Hepatocyte (in vitro differentiated cells): ENCODE results near the gene LRCH1. TPM values are rescaled to one million over a fixed set of nuclear protein-coding genes. Genes with fewer than 3 reads are reported as not detected.
A peak's percentile ranks its signal among the peaks of the same experiment; 100 is the strongest.

Source experiments
- DNase-seq: peaks from one replicate; pipeline ENCODE4 v3.0.0-alpha.2; 2016; ENCODE audit warnings: low spot score
- H2AFZ ChIP-seq: fragments of 200-600 bp; sonication (generic); 2 replicates; pipeline ENCODE4 v1.6.0; 2016; ENCODE audit warnings: antibody characterized with exemption, mild to moderate bottlenecking
- H3K27ac ChIP-seq: fragments of 200-600 bp; sonication (generic); 2 replicates; pipeline ENCODE4 v1.5.1; 2016; ENCODE audit warnings: mild to moderate bottlenecking
- H3K27me3 ChIP-seq: fragments of 200-600 bp; sonication (generic); 2 replicates; pipeline ENCODE4 v1.6.1; 2016
- H3K36me3 ChIP-seq: fragments of 200-600 bp; sonication (generic); replicated peaks from 2 replicates; pipeline ENCODE4 v1.5.1; 2016; ENCODE audit warnings: low read depth; ENCODE audit not compliant: insufficient read depth
- H3K4me1 ChIP-seq: fragments of 200-600 bp; sonication (generic); 2 replicates; pipeline ENCODE4 v1.5.1; 2016; ENCODE audit warnings: mild to moderate bottlenecking, moderate library complexity; ENCODE audit not compliant: insufficient read depth
- H3K4me2 ChIP-seq: fragments of 200-600 bp; sonication (generic); 2 replicates; pipeline ENCODE4 v1.6.0; 2016
- H3K4me3 ChIP-seq: fragments of 200-600 bp; sonication (generic); 2 replicates; pipeline ENCODE4 v1.5.1; 2016; ENCODE audit warnings: mild to moderate bottlenecking
- H3K79me2 ChIP-seq: fragments of 200-600 bp; sonication (generic); 2 replicates; pipeline ENCODE4 v1.6.0; 2017; ENCODE audit warnings: mild to moderate bottlenecking
- H3K9me2 ChIP-seq: fragments of 200-600 bp; sonication (generic); replicated peaks from 2 replicates; pipeline ENCODE4 v1.6.0; 2017; ENCODE audit warnings: mild to moderate bottlenecking; ENCODE audit not compliant: insufficient read depth
- H3K9me3 ChIP-seq: fragments of 200-600 bp; sonication (generic); 2 replicates; pipeline ENCODE4 v1.5.1; 2016; ENCODE audit warnings: low read depth, mild to moderate bottlenecking
- H4K20me1 ChIP-seq: fragments of 200-600 bp; sonication (generic); 2 replicates; pipeline ENCODE4 v1.6.0; 2016; ENCODE audit warnings: mild to moderate bottlenecking; ENCODE audit not compliant: insufficient read depth, poor library complexity, severe bottlenecking
- CTCF ChIP-seq: fragments of 200-600 bp; sonication (generic); IDR thresholded peaks from 2 replicates; pipeline ENCODE4 v1.5.1; 2016; ENCODE audit warnings: antibody characterized with exemption, mild to moderate bottlenecking; ENCODE audit not compliant: poor library complexity
- EZH2 ChIP-seq: fragments of 200-600 bp; sonication (generic); IDR thresholded peaks from 2 replicates; pipeline ENCODE4 v1.6.1; 2016; ENCODE audit warnings: antibody characterized with exemption, mild to moderate bottlenecking, borderline replicate concordance
- EZH2phosphoT487 ChIP-seq: fragments of 200-600 bp; sonication (generic); IDR thresholded peaks from one replicate; pipeline ENCODE4 v1.6.1; 2018; ENCODE audit warnings: antibody characterized with exemption, mild to moderate bottlenecking, low read depth, moderate library complexity; ENCODE audit not compliant: unreplicated experiment, severe bottlenecking
- WGBS: methylation state at CpG from one replicate; pipeline ENCODE4 v1.1.6; 2016; ENCODE audit warnings: low lambda C conversion rate; ENCODE audit errors: missing lambda C conversion rate; 5-methylcytosine and 5-hydroxymethylcytosine counted together
- polyA plus RNA-seq: library from polyadenylated mRNA; unstranded; fragments of >200 nt; fragmentation: Nextera tagmentation; extraction: Ambion mirVana; gene quantifications from 2 replicates; pipeline ENCODE4 v1.2.1, GENCODE V29; 2016
- total RNA-seq: library from RNA; depleted of rRNA; stranded (reverse); fragments of >200 nt; gene quantifications from 2 replicates; pipeline ENCODE4 v1.2.3, GENCODE V29; 2014

LRCH1 gene
- total and polyA plus RNA-seq, 2 experiments from 2014 or later, result 5.7 to 14.1 TPM

GRCh38 chr13:46605825-46606554 is 53.0 kb downstream of the LRCH1 start:
- Histone ChIP-seq H4K20me1 (no peaks in the 10 kb centered on the region), H3K36me3 (no peaks in the 10 kb centered on the region), H3K27ac (peak overlapping the region; percentile 77)

GRCh38 chr13:46606970-46607369 is 54.0 kb downstream of the LRCH1 start:
- no peak for DNase-seq
- TF ChIP-seq CTCF, result no peak
- H3K4me3 ChIP-seq, result no peak overlapping the region
- no peaks in the 10 kb centered on the region for H3K36me3 ChIP-seq
- H3K27me3 ChIP-seq, result no peaks in the 10 kb centered on the region
- WGBS, result 63% methylated on average over 3 of the region's 3 CpGs
- no peaks in the 10 kb centered on the region for H4K20me1 ChIP-seq
- peak overlapping the region; percentile 45 for H3K4me2 ChIP-seq
- H3K4me1 ChIP-seq, result peaks cover 38% of the 10 kb centered on the region
- no peaks in the 10 kb centered on the region for H3K9me3 ChIP-seq
- H3K9me2 ChIP-seq, result no peaks in the 10 kb centered on the region
- H3K79me2 ChIP-seq, result peaks cover 91% of the 10 kb centered on the region
- H3K27ac ChIP-seq, result peak overlapping the region; percentile 77
- no peak overlapping the region for H2AFZ ChIP-seq

More at GRCh38 chr13:46605825-46606554, 53.0 kb downstream of the LRCH1 start:
- DNase-seq, result no peak
- Histone ChIP-seq H3K9me2 (no peaks in the 10 kb centered on the region), H3K4me3 (no peak overlapping the region), H3K79me2 (peaks cover 91% of the 10 kb centered on the region), H3K27me3 (no peaks in the 10 kb centered on the region), H3K4me2 (no peak overlapping the region), H3K9me3 (no peaks in the 10 kb centered on the region), H2AFZ (no peak overlapping the region), H3K4me1 (peaks cover 46% of the 10 kb centered on the region)
- WGBS, result 79% methylated on average over 3 of the region's 3 CpGs
- TF ChIP-seq CTCF (no peak), EZH2phosphoT487 (no peak), EZH2 (no peak)

- peak overlapping the region; percentile 77 for H3K27ac ChIP-seq
These were observed 55.0 kb downstream of the LRCH1 start for GRCh38 chr13:46607768-46608564.

More at GRCh38 chr13:46607768-46608564, 55.0 kb downstream of the LRCH1 start:
- Histone ChIP-seq H2AFZ (no peak overlapping the region), H3K79me2 (peaks cover 91% of the 10 kb centered on the region), H3K27me3 (no peaks in the 10 kb centered on the region), H3K36me3 (no peaks in the 10 kb centered on the region), H3K9me3 (no peaks in the 10 kb centered on the region), H3K4me1 (peaks cover 37% of the 10 kb centered on the region), H3K4me2 (peak overlapping the region; percentile 45), H4K20me1 (no peaks in the 10 kb centered on the region), H3K4me3 (no peak overlapping the region), H3K9me2 (no peaks in the 10 kb centered on the region)
- 65% methylated on average over 9 of the region's 9 CpGs for WGBS
- DNase-seq, result peak; percentile 71
- no peak for TF ChIP-seq EZH2phosphoT487
- TF ChIP-seq CTCF, result no peak
- TF ChIP-seq EZH2, result no peak
